ENCODE data around the gene LRRTM4. TPM values are rescaled to one million over a fixed set of nuclear protein-coding genes. Genes with fewer than 3 reads are reported as not detected.

The LRRTM4 gene
- total and polyA plus RNA-seq, 2 experiments from 2014 or later, result 4.5 to 15.4 TPM

DNA sequence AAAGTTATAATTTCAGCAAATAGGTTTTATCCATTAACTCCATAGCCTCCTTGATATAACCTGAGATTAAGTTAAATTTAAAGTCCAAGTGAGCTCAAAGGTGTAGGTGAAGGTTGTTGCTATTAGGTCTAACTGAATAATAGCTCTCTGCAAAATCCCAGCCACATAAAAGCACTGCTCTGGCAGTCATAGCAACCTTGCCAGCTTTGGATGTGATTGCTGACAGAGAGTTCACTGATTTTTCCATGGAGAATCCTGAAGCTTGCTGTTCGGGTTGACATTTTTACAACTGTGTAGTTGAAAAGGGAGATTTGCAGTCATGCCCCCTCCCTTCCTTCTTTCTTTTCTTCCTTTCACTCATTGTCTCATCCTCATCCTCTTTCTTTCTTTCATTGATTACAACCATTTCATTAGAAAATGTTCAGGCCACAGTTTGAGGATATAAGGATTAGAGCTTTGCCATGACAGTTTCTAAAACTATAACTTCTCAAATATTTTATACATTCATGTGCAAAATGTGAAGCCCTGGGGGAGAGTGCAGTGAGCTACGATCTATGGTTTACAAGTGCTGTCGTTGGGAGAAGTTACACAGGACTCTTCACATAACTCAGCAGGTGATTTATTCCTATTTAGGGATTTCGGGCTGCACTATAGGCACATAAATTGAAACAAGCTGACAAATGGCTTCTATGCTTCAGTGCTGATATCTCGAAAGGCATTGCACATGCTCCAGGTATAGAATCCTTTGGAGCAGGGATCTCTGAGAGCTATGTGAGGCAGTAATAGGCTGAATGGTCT, 193.8 kb downstream of the LRRTM4 start:
- H3K79me2 ChIP-seq (replicated peaks; ENCODE audit: insufficient read depth), result no peaks in the 10 kb centered on the region
- 0 out of 2 replicates have a peak overlapping the region, but pooled peaks have one; percentile 45 for H3K27ac ChIP-seq (ENCODE audit: low read depth)
- peaks cover 27% of the 10 kb centered on the region for H3K4me1 Mint-ChIP-seq
- H3K36me3 Mint-ChIP-seq (ENCODE audit: low read depth), result peaks cover 8% of the 10 kb centered on the region
- H3K27me3 Mint-ChIP-seq (ENCODE audit: insufficient read depth, low read depth, poor library complexity), result no peaks in the 10 kb centered on the region
- ATAC-seq (no peak), DNase-seq (ENCODE audit: low spot score) (no peak)
- TF ChIP-seq, protein P1, sequence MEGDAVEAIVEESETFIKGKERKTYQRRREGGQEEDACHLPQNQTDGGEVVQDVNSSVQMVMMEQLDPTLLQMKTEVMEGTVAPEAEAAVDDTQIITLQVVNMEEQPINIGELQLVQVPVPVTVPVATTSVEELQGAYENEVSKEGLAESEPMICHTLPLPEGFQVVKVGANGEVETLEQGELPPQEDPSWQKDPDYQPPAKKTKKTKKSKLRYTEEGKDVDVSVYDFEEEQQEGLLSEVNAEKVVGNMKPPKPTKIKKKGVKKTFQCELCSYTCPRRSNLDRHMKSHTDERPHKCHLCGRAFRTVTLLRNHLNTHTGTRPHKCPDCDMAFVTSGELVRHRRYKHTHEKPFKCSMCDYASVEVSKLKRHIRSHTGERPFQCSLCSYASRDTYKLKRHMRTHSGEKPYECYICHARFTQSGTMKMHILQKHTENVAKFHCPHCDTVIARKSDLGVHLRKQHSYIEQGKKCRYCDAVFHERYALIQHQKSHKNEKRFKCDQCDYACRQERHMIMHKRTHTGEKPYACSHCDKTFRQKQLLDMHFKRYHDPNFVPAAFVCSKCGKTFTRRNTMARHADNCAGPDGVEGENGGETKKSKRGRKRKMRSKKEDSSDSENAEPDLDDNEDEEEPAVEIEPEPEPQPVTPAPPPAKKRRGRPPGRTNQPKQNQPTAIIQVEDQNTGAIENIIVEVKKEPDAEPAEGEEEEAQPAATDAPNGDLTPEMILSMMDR (conservative IDR thresholded peaks at IDR 0.05; ENCODE audit: low read depth in 2 of 2), result no peak
- peak overlapping the region; percentile 2; the same call in 1 of the 2 replicates for H2AFZ ChIP-seq
- no peaks in the 10 kb centered on the region for H3K36me3 ChIP-seq (ENCODE audit: insufficient read depth)
- peak overlapping the region; percentile 58; the same call in 1 of the 2 replicates for H3K4me2 ChIP-seq
- H3F3A ChIP-seq (replicated peaks; ENCODE audit: low read depth), result no peaks in the 10 kb centered on the region
- no peak overlapping the region for H3K4me3 Mint-ChIP-seq
- peaks cover 25% of the 10 kb centered on the region for H3K4me1 ChIP-seq (ENCODE audit: insufficient read depth)
- H3K27ac Mint-ChIP-seq, result no peak overlapping the region; the same call in 1 of the 2 replicates
- H3K9me2 ChIP-seq (ENCODE audit: insufficient read depth), result no peaks in the 10 kb centered on the region
- H4K20me1 ChIP-seq (replicated peaks; ENCODE audit: insufficient read depth), result no peaks in the 10 kb centered on the region
- no peaks in the 10 kb centered on the region for H3K27me3 ChIP-seq (ENCODE audit: insufficient read depth)
- H3K9me3 Mint-ChIP-seq, result peaks cover 8% of the 10 kb centered on the region
- H3K4me3 ChIP-seq, result no peak overlapping the region

DNA sequence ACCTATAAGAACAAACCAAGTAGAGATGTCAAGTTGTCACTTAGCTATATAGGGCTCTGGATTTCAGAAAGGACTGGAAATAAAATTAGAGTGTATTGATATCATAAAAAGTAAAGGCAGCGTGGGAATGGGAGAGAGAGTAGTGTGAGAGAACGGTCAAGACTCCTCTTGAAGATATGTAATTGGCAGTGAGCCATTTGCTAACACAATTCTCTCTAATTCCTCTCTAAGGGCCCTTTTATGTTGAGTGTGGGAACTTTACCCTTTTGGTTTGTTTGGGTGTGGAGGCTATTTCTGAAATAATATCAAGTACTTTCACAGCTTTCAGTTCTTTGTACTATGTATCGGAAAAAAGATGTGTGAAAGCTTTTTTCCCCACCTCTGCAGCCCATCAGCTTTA, 196.8 kb downstream of the LRRTM4 start:
- H3K4me1 ChIP-seq (ENCODE audit: insufficient read depth), result peaks cover 25% of the 10 kb centered on the region

DNA sequence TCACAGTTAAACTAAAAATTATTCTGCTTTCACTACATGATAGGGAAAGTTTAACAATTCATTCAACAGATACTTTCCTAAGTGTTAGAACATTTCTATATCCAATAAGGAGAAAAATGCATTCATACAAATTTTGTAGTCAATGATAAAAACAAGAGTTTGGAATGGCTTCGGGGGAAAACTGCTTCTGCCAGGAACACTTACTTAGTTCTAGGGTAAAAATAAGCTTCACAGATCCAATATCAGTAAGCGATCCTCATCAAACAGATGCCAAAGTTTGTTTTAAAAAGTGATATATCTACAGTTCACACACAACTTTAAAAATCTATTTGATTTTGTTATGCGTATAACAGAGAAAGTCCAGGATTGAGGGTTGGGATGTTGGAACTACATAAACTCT, 199.7 kb downstream of the LRRTM4 start:
- no peaks in the 10 kb centered on the region for H3K27me3 Mint-ChIP-seq (ENCODE audit: insufficient read depth, low read depth, poor library complexity)
- H3K27me3 ChIP-seq (ENCODE audit: insufficient read depth), result no peaks in the 10 kb centered on the region
- H3K4me3 Mint-ChIP-seq, result no peak overlapping the region
- no peak overlapping the region for H3K4me3 ChIP-seq
- ATAC-seq (no peak), DNase-seq (ENCODE audit: low spot score) (no peak)
- no peaks in the 10 kb centered on the region for H3K9me3 Mint-ChIP-seq
- TF ChIP-seq ZNF114 (CRISPR knock-in tag; IDR thresholded peaks at IDR 0.05) (no peak), NANOG (IDR thresholded peaks at IDR 0.05; ENCODE audit: borderline replicate concordance) (no peak), POLR2AphosphoS5 (IDR thresholded peaks at IDR 0.05; ENCODE audit: low read depth) (no peak), CREB1 (CRISPR knock-in tag; IDR thresholded peaks at IDR 0.05; ENCODE audit: low read depth) (no peak), ZNF331 (CRISPR knock-in tag; IDR thresholded peaks at IDR 0.05; ENCODE audit: low read depth) (no peak), STAT1 (IDR thresholded peaks at IDR 0.05; ENCODE audit: unreplicated experiment) (no peak)
- TF ChIP-seq, protein P1 (conservative IDR thresholded peaks at IDR 0.05; ENCODE audit: low read depth in 2 of 2), result no peak
- TF ChIP-seq, protein P2, sequence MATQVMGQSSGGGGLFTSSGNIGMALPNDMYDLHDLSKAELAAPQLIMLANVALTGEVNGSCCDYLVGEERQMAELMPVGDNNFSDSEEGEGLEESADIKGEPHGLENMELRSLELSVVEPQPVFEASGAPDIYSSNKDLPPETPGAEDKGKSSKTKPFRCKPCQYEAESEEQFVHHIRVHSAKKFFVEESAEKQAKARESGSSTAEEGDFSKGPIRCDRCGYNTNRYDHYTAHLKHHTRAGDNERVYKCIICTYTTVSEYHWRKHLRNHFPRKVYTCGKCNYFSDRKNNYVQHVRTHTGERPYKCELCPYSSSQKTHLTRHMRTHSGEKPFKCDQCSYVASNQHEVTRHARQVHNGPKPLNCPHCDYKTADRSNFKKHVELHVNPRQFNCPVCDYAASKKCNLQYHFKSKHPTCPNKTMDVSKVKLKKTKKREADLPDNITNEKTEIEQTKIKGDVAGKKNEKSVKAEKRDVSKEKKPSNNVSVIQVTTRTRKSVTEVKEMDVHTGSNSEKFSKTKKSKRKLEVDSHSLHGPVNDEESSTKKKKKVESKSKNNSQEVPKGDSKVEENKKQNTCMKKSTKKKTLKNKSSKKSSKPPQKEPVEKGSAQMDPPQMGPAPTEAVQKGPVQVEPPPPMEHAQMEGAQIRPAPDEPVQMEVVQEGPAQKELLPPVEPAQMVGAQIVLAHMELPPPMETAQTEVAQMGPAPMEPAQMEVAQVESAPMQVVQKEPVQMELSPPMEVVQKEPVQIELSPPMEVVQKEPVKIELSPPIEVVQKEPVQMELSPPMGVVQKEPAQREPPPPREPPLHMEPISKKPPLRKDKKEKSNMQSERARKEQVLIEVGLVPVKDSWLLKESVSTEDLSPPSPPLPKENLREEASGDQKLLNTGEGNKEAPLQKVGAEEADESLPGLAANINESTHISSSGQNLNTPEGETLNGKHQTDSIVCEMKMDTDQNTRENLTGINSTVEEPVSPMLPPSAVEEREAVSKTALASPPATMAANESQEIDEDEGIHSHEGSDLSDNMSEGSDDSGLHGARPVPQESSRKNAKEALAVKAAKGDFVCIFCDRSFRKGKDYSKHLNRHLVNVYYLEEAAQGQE (IDR thresholded peaks at IDR 0.05; ENCODE audit: unreplicated experiment), result no peak
- H3K36me3 Mint-ChIP-seq (ENCODE audit: low read depth), result no peaks in the 10 kb centered on the region
- H3K4me1 Mint-ChIP-seq, result peaks cover 5% of the 10 kb centered on the region; the same call in 2 of the 3 replicates
- no peaks in the 10 kb centered on the region for H3F3A ChIP-seq (replicated peaks; ENCODE audit: low read depth)
- H3K36me3 ChIP-seq (ENCODE audit: insufficient read depth), result no peaks in the 10 kb centered on the region
- no peaks in the 10 kb centered on the region for H3K9me2 ChIP-seq (ENCODE audit: insufficient read depth)
- no peaks in the 10 kb centered on the region for H4K20me1 ChIP-seq (replicated peaks; ENCODE audit: insufficient read depth)
- H3K79me2 ChIP-seq (replicated peaks; ENCODE audit: insufficient read depth), result no peaks in the 10 kb centered on the region
- no peak overlapping the region for H3K4me2 ChIP-seq
- H3K27ac ChIP-seq (ENCODE audit: low read depth), result no peak overlapping the region
- no peak overlapping the region for H2AFZ ChIP-seq
- H3K27ac Mint-ChIP-seq, result no peak overlapping the region
- H3K4me1 ChIP-seq (ENCODE audit: insufficient read depth), result peaks cover 8% of the 10 kb centered on the region; the same call in 1 of the 2 replicates

More for the DNA sequence above, 196.8 kb downstream of the LRRTM4 start:
- H3K9me3 Mint-ChIP-seq, result no peaks in the 10 kb centered on the region
- Histone ChIP-seq H4K20me1 (replicated peaks; ENCODE audit: insufficient read depth) (no peaks in the 10 kb centered on the region), H3K36me3 (ENCODE audit: insufficient read depth) (no peaks in the 10 kb centered on the region), H3K27me3 (ENCODE audit: insufficient read depth) (no peaks in the 10 kb centered on the region), H3K4me3 (no peak overlapping the region), H3K4me2 (no peak overlapping the region), H3F3A (replicated peaks; ENCODE audit: low read depth) (no peaks in the 10 kb centered on the region), H3K27ac (ENCODE audit: low read depth) (no peak overlapping the region), H2AFZ (no peak overlapping the region), H3K9me2 (ENCODE audit: insufficient read depth) (no peaks in the 10 kb centered on the region), H3K79me2 (replicated peaks; ENCODE audit: insufficient read depth) (no peaks in the 10 kb centered on the region)
- TF ChIP-seq NANOG (IDR thresholded peaks at IDR 0.05; ENCODE audit: borderline replicate concordance), result no peak
- no peak overlapping the region for H3K4me3 Mint-ChIP-seq
- H3K27me3 Mint-ChIP-seq (ENCODE audit: insufficient read depth, low read depth, poor library complexity), result no peaks in the 10 kb centered on the region
- no peaks in the 10 kb centered on the region for H3K36me3 Mint-ChIP-seq (ENCODE audit: low read depth)
- ATAC-seq, result no peak
- no peak overlapping the region for H3K27ac Mint-ChIP-seq
- peaks cover 27% of the 10 kb centered on the region for H3K4me1 Mint-ChIP-seq
- no peak for DNase-seq (ENCODE audit: low spot score)
